ACHN (cell line): ENCODE results near the gene SLC38A4.
"Not testable (repeated sequence)": the region's sequence is repeated elsewhere in the genome, so short reads cannot be mapped to it uniquely, and the experiment has no call there.

Experiments used
- DNase-seq: peaks from one replicate; pipeline ENCODE4 v3.0.0-alpha.2; 2015
- in situ Hi-C: cut with HindIII; loops from 2 replicates; pipeline ENCODE4 v1.10.0; 2017; ENCODE audit warnings: low sequenced_read_pairs, low pct_ligation_motif_present, low pct_unique_long_range_greater_than_20kb

SLC38A4 gene

GRCh38 chr12:46742271-46742670 is 83.5 kb downstream of the SLC38A4 start:
- DNase-seq, in situ Hi-C loops: not testable (repeated sequence)

- no peak for DNase-seq
- in situ Hi-C loops = no loop called here
Measured at GRCh38 chr12:46725332-46725731, 100.5 kb downstream of the SLC38A4 start.

GRCh38 chr12:46723629-46724419 is 102.0 kb downstream of the SLC38A4 start:
- DNase-seq = no peak
- in situ Hi-C loops = no loop called here

GRCh38 chr12:46722394-46723185 is 103.2 kb downstream of the SLC38A4 start:
- in situ Hi-C loops = no loop called here
- DNase-seq = no peak

- in situ Hi-C loops = no loop called here
- no peak for DNase-seq
Measured at GRCh38 chr12:46718495-46718894, 107.3 kb downstream of the SLC38A4 start.

- in situ Hi-C loops = no loop called here
Measured at GRCh38 chr12:46717868-46718267, 107.9 kb downstream of the SLC38A4 start.

GRCh38 chr12:46717159-46717558 is 108.6 kb downstream of the SLC38A4 start:
- in situ Hi-C loops = no loop called here
- DNase-seq = no peak

More at GRCh38 chr12:46717868-46718267, 107.9 kb downstream of the SLC38A4 start:
- DNase-seq = no peak
